COR-L47 (cell line): ENCODE results near the gene TMOD3.

ENCODE experiments used
- DNase-seq: peaks from one replicate; lab custom pipeline; 2025; lab: John Stamatoyannopoulos, UW

The TMOD3 gene

GRCh38 chr15:51828621-51829375 is 655 bp upstream of the TMOD3 start:
- no peak for DNase-seq

DNA sequence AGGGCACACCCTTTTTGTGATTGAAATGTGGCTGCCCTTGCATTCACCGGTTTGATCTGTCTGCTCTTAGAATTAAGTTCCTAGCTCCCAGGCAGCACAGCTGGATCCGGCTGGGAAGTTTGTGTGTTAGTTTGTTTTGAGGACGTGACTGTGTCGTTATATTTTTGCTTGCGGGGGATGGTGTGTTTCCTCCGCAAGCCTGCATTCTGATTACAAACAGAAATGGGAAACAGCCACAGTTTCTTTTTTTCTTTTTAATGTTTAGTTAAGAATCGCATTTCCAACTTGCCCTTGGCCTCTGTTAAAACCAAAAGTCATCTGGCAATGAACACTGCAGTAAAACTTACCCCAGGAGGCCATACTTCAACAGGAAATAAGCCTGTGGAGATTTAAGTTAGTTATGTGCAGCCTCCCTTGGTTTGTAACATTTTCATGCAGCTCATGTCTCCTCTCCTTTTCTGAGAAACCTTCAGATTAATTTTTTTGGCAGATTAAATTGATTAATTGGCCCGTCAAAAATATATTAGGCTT is 888 bp downstream of the TMOD3 start:
- DNase-seq = no peak

DNA sequence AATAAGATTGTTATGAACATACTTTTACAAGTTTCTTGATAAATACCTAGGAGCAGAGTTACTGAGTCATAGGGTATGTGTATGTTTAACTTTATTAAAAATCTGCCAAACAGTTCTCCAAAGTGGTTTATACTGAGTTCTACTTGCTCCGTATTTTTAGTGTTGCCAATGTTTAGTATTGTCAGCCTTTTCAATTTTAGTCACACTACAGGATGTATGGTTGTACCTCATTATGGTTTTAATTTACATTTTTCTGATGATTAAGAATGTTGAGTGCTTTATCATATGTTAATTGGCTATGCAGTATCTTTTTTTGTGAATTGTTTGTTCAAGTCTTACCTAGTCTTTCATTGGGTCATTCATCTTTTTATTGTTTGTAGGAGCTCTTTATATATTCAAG is 4.3 kb downstream of the TMOD3 start:
- no peak for DNase-seq

DNA sequence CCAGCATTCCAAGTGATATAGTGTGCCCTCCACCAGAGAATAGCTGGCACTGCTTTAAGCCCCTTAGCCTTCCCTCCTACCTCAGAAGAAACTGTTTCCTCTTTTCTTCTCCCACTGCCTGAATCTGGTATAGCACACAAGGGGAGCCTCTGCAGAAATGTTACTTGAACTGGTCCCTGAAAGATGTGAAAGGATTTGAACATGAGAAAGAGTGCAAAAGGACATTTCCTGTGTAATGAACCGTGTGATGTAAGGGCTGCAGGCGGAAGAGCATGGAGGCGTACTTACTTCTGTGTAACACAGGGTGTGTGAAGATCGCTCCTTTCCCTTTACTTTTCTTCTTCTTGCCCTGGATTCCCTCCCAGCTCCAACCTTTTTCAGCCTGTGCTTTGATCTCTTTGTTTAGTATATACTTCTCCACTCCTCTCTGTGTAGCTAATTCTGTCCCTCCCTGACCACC is 8.4 kb downstream of the TMOD3 start:
- DNase-seq = no peak

DNA sequence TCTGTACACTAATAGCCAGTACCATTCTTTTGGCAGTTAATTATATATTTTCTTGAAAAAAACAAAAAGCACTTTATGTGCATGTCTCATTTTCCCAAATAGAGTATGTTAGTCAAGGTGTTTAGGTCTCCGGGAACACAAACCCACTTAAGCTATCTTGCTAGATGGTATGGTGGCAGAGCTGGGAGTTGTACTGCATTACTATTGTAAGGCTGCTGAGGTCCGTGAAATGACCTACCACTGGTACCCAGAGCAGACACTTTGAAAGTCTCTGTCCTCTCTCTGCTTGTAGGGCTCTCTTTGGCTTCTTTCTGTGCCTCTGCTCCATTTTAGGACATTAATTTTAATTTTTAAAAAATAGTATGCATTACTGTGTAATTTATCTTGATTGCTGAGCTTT is 8.8 kb downstream of the TMOD3 start:
- DNase-seq = no peak

DNA sequence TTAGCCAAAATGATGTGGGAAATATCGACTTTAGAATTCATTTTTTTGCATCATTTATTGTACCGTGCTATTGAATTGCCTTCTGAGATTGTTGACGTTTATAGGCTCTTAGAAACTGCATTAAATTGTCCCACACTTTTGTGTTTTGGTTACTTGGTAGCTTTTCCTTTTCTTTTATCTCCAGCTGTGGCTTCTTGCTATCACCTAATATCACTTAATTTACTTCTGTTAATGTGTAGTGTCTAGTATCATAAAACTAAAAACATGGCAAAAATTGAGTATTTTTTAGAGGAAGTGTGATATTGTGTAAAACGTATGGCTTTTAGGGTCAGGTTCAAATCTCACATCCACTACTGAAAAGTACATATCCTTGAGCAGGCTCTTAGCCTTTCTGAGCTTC is 11.2 kb downstream of the TMOD3 start:
- DNase-seq = no peak

- no peak for DNase-seq
Observed at GRCh38 chr15:51841406-51842040, 12.1 kb downstream of the TMOD3 start.

- no peak for DNase-seq
Observed at GRCh38 chr15:51842265-51842664, 12.8 kb downstream of the TMOD3 start.

DNA sequence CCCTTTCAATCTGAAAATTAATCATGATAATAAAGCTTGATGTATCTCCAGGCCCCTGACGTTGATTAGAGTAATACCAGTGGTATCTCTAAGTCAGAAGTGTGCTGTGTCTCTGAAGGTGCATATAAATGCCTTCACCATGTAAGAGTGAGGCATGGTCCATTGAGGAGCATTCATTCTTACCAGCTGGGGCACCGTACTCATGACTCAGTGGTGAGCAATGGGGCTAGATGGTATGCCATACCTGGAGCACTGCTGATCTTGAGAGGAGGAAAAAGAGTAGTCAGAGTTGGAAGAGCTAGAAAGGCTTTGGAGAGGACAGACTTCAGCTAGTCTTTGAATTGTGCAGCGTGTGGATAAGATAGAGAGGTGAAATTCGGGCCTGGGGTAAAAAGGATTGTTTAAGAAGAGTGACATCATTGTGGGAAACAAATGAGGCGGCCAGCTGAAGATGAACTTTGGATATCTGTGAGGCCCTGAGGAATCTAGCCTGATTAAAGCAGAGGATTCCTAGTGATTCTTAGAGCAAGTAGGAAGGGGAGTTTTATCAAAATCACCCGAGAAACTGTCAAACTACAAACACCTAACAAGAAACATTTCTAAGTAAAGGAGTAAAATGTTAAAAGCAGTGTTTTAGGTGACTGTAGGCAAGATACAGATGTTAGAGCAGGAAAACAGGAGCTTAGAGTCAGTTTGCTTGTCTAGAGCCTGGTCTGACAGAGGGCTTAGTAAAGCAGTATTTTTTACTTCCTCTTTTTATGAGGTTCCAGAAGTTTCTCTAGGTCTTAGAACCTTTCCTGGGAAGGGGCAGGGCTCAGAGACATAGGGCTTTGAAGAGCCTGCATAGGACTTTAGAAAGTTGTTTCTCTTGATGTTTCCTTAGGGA is 13.6 kb downstream of the TMOD3 start:
- DNase-seq = no peak

GRCh38 chr15:51844747-51845426 is 15.4 kb downstream of the TMOD3 start:
- no peak for DNase-seq

DNA sequence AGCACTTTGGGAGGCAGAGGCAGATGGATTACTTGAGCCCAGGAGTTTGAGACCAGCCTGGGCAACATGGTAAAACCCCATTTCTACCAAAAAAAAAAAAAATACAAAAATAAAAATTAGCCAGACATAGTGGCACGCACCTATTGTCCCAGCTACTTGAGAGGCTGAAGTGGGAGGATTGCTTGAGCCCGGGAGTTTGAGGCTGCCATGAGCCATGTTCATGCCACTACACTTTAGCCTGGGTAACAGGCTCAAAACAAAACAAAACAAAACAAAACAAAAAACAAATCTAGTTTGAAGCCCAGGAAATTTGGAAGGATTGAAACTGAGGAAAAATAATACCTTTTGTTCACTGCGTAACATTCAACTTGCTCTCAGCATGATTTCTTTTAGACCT is 16.6 kb downstream of the TMOD3 start:
- no peak for DNase-seq

DNA sequence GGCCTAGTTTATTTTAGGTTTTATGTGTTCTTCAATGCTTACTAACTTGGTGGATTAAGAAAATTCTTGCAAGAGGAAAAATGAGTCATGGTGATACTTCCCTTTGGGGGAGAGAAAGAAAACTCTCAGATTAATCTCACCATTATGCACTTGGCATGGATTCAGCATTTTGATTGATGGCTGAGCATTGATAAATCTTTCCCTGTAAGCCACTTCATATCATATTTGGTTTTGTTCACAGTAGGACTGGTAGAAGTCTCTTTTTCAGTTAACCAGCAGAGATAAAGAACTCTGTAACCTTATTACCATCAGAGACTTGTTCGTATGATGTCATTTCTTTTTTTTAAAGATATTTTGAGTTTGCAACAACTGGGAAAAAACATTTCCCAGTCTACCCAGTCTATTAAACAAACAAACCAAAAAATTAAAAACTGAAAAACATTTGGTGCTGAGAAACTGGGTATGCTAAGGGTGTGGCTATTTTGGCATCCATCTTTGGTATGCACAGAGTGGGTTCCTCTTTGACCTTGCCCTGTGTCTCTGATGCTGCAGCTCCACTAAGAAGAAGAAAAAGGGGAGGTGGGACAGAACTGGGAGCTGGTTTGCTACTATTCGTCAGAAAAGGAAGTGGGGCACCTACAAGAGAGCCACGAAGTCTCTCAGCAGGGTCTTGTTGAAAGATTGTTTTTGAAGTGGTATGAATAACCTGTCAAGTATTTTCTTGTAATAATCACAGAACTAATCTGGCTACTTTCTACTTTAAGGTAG is 17.2 kb downstream of the TMOD3 start:
- DNase-seq = no peak

DNA sequence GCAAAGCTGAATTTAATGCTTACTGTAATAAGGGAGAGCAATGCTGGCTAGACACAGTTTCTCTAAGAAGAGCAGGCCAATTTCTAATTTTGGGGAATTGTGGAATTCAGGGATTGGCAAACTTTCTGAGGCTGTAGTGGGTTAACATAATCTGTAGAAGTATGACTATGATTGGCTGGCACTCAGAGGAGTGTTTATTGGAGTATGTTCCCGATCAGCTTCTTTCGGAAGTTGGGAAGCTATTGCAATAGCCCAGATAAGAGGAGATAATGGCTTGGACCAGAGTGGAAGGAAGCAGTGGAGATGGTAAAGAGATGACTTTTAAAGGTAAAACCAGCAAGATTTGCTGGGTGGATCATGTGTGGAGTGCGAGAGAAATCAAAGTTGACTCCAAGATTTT is 19.4 kb downstream of the TMOD3 start:
- no peak for DNase-seq

DNA sequence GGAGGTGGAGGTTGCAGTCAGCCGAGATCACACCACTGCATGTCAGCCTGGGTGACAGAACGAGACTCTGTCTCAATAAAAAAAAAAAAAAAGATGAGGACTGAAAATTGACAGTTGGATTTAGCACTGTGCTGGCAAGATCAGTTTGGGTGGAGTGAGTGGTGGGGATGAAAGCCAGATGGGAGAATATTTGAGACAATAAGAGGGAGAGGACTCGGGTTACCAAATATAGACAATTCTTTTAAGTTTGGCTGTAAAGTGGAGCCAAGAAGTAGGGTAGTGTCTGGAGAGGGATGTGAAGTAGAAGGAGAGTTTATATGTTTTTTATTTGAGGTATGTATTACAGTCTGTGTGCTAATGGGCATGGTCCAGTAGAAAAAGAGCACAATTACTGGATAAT is 20.4 kb downstream of the TMOD3 start:
- DNase-seq = no peak

GRCh38 chr15:51853998-51854397 is 24.5 kb downstream of the TMOD3 start:
- no peak for DNase-seq

DNA sequence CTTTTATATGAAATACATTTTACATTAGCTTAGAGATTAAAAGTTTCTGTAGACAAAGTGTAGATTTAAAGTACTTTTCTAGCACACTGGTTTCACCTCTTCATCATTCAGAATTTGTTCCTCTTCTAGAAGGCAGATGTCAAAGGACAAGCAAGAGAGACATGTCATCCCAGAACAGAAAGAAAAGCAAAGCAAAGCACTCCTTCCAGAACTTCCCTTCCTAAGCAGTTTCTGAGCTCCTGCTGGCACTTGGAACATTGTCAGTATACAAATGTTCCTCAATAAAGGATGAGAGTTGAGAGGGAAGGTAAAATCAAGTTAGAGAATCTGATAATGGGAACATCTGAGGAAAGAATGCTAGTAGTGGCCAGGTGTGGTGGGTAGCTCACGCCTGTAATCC is 26.2 kb downstream of the TMOD3 start:
- DNase-seq = no peak

DNA sequence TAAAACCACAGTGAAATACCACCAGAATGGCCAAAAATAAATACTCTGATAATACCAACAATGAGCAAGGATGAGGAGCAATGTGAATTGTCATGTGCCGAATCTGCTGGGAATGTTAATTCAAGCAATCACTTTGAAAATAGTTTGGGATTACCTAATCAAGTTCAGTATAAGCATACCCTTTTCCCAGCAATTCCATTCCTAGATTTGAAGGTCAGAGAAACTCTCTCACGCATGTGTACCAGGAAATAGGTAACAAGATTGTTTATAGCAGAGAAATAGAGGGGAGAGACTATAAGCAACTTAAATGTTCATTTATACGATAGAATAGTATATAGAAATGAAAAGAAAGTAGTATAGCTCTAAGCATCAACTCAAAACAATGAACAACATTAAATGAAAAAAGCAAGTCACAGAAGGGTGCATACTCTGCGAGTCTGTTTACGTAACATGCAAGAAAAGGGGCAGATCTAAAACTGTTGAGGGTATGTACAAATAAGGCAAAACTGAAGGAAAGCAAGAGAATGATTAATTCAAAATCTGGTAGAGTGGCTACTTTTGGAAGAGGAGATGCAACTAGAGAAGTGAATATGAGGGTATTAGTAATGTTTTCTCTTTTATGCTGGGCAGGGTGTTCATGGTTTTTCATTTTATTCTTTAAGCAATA is 27.4 kb downstream of the TMOD3 start:
- no peak for DNase-seq

DNA sequence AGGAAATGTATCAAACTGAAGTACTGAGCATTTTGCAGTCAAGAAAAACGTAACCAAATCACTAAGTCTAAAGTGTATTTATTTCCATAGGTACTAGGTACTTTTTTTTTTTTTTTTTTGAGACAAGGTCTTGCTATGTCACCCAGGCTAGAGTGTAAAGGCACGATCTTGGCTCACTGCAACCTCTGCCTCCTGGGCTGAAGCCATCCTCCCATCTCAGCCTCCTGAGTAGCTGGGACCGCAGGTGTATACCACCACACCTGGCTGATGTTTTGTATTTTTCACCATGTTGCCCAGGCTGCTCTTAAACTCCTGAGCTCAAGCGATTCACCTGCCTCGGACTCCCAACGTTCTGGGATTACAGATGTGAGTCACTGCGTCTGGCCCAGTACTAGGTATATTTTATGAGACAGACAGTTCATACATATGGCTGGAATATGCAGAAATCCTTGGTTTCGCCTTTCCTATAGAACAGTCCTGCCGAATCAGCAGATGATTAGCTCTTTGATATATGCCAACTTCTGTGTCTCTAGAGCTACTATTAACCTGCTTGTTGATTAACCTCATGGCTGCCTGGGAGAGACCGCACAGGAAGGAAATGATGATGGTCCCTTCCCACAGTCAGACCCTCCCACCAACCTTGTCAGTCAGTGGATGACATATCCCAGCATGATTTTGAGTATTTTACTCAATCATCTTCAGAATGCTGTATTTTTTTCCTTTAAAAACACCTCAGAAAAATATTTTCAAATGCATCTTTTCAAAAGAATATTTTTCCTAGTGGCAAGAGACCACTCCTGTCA is 32.3 kb downstream of the TMOD3 start:
- DNase-seq = no peak

GRCh38 chr15:51863131-51863530 is 33.7 kb downstream of the TMOD3 start:
- DNase-seq = no peak
